ENCODE results near the gene MCF2L2.

The MCF2L2 gene

DNA sequence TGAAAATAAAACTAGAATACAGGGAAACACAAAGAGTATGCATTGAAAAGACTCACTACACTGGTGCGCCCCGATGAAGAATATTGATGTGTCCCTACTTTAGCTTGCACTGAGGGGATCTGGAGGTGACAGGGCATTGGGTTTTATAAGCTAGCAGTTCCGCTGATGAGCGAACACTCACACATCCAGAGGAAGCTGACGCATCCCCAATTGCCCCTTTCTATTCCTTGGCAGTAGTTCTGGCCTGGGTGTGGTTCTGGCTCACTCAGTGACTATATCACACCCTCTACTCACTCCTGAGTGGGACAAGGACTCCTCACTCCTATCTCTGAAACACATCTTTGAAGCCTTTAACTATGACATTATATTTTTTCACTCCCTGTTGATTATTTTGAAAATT lies 104.3 kb downstream of the MCF2L2 start:
- TF ChIP-seq, protein P1, sequence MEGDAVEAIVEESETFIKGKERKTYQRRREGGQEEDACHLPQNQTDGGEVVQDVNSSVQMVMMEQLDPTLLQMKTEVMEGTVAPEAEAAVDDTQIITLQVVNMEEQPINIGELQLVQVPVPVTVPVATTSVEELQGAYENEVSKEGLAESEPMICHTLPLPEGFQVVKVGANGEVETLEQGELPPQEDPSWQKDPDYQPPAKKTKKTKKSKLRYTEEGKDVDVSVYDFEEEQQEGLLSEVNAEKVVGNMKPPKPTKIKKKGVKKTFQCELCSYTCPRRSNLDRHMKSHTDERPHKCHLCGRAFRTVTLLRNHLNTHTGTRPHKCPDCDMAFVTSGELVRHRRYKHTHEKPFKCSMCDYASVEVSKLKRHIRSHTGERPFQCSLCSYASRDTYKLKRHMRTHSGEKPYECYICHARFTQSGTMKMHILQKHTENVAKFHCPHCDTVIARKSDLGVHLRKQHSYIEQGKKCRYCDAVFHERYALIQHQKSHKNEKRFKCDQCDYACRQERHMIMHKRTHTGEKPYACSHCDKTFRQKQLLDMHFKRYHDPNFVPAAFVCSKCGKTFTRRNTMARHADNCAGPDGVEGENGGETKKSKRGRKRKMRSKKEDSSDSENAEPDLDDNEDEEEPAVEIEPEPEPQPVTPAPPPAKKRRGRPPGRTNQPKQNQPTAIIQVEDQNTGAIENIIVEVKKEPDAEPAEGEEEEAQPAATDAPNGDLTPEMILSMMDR (IDR thresholded peaks at IDR 0.05; ENCODE audit: insufficient read depth, low read length, missing control alignments): no peak
- ChIA-PET CTCF (interaction anchor here (0.8 kb wide), 1 partner anchor 9 kb away, joined by 3 read pairs; no protein-coding TSS in a partner anchor), POLR2A (no interaction called here)
- DNase-seq (ENCODE audit: low read depth, low spot score): no peak
- no peak overlapping the region for H3K4me3 ChIP-seq (ENCODE audit: low read depth, low read length)

DNA sequence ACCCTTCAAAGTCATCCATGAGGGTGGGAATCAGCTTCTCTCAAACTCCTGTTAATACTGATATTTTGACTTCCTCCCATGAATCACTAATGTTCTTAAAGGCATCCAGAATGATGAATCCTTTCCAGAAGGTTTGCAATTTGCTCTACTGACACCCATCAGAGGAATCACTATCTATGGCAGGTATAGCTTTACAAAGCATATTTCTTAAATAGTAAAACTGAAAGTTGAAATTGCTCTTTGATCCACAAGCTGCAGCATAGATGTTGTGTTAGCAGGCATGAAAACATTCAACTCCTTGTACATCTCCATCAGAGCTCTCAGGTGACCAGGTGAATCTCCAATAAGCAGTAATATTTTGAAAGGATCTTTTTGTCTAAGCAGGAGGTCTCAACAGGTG lies 109.0 kb downstream of the MCF2L2 start:
- CTCF ChIA-PET: no interaction called here
- TF ChIP-seq, protein P1 (IDR thresholded peaks at IDR 0.05; ENCODE audit: insufficient read depth, low read length, missing control alignments): no peak
- POLR2A ChIA-PET: no interaction called here
- DNase-seq (ENCODE audit: low read depth, low spot score): no peak
- H3K4me3 ChIP-seq (ENCODE audit: low read depth, low read length): no peak overlapping the region

DNA sequence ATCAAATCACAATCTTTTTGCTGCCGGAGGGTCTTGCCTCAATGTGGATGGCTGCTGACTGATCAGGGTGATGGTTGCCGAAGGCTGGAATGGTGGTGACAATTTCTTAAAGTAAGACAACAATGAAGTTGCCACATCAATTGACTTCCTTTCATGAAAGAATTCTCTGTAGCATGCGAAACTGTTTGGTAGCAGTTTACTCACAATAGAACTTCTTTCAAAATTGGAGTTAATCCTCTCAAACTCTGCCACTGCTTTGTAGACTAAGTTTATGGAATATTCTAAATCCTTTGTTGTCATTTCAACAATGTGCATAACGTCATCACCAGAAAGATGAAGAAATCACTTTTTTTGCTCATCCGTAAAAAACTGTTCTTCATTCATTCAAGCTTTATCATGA lies 109.5 kb downstream of the MCF2L2 start:
- CTCF ChIA-PET: no interaction called here
- no peak overlapping the region for H3K4me3 ChIP-seq (ENCODE audit: low read depth, low read length)
- DNase-seq (ENCODE audit: low read depth, low spot score): no peak
- TF ChIP-seq, protein P1 (IDR thresholded peaks at IDR 0.05; ENCODE audit: insufficient read depth, low read length, missing control alignments): no peak
- POLR2A ChIA-PET: no interaction called here

DNA sequence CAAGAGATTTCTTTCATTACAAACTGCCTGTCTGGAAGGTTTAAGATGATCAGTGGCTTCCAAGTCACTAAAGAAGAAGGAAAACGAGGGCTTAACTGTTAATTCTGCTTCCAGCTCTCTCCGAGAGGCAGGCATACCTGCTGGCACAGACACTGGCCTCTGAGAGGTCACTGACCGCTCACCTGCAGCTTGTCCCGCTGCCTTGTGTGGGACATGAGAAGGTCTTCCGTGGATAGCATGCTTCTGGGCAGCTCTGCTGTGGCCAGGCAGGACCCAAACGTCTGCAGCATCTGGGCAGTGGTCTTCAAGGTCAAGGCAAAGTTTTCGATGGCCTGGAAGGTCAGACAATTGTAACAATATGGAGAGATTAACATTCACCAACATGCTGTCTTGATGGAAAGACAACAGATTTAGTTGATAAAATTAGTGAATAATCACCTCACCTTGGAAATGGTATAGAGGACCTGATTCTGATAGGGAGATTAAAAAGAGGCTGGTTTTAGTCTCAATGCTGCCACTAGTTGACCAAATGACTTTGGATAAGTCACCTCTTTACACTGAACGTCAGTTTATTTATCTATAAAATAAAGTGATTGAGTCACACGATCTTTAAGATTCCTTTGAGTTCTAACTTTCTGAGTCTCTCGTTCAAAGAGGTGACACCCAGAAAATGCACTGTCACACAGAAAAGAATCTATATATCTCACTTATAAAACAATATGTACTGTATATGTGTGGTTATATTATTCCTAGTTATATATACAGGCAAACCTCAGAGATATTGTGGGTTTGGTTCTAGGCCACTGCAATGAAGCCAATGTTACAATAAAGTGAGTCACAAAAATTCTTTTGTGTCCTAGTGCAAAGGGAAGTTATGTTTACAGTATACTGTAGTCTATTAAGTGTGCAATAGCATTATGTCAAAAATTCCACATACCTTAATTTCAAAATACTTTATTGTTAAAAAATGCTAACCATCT lies 110.2 kb downstream of the MCF2L2 start:
- CTCF ChIA-PET: interaction anchor here (1.2 kb wide), 1 partner anchor 9 kb away, joined by 4 read pairs; no protein-coding TSS in a partner anchor
- DNase-seq (ENCODE audit: low read depth, low spot score): no peak
- POLR2A ChIA-PET: no interaction called here
- TF ChIP-seq, protein P1 (IDR thresholded peaks at IDR 0.05; ENCODE audit: insufficient read depth, low read length, missing control alignments): no peak
- no peak overlapping the region for H3K4me3 ChIP-seq (ENCODE audit: low read depth, low read length)

DNA sequence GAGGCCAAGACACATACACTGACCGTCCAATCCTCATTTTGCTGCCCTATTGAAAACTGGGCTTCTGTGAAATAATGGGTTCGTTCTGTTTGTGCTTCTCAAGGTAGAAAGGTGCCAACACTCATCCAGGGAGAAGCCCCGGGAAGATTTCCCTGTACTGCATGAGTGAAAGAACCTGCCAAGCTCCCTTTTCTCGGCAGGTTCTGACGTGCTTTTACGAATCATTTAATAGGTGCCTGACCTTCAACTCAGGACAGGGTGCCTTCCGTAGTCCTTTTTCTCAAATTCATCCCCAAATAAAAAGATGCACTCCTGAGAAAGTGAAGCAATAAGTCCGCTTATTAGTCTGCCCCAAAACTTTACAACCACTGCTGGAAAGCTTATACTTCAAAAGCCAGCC lies 111.1 kb downstream of the MCF2L2 start:
- H3K4me3 ChIP-seq (ENCODE audit: low read depth, low read length): no peak overlapping the region
- CTCF ChIA-PET: interaction anchor here (1.2 kb wide), 1 partner anchor 8 kb away, joined by 4 read pairs; no protein-coding TSS in a partner anchor
- TF ChIP-seq, protein P1 (IDR thresholded peaks at IDR 0.05; ENCODE audit: insufficient read depth, low read length, missing control alignments): no peak
- no peak for DNase-seq (ENCODE audit: low read depth, low spot score)
- POLR2A ChIA-PET: no interaction called here

DNA sequence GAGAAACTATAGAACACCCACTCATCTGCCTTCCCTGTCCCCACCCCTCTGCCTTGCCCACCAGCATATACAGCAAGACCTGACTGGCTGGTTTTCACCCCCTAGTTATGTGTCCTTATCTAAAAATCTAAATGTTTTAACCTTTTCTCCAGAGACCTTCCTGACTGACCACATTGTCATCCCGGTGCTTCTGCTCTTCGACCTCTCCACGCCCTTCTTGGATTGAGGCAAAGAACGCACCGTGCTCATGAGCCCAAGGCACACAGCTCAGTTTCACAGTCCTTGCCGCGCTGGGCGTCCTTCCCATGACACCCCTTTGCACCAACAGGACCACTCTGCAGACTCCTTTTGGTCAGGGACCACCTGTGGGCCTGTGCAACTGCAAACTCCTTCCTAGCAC lies 112.7 kb downstream of the MCF2L2 start:
- H3K4me3 ChIP-seq (ENCODE audit: low read depth, low read length): no peak overlapping the region
- CTCF ChIA-PET: interaction anchor here (0.7 kb wide), 1 partner anchor 8 kb away, joined by 3 read pairs; no protein-coding TSS in a partner anchor
- DNase-seq (ENCODE audit: low read depth, low spot score): no peak
- POLR2A ChIA-PET: no interaction called here
- TF ChIP-seq, protein P1 (IDR thresholded peaks at IDR 0.05; ENCODE audit: insufficient read depth, low read length, missing control alignments): no peak
